Right lobe of liver (tissue), 6 donors: ENCODE data around the gene DIS3L2. TPM values are rescaled to one million over a fixed set of nuclear protein-coding genes. Genes with fewer than 3 reads are reported as not detected.

ENCODE experiments used
- ATAC-seq, 4 donors: fragments of 200-7000 bp; cut with Tn5 transposase; one replicate each; pipeline ENCODE4 v1.9.1; 2020; ENCODE audit warnings: mild to moderate bottlenecking in 4 of 4, moderate library complexity in 4 of 4
- DNase-seq, 3 donors: peaks; one replicate each; pipeline ENCODE4 v3.0.0-alpha.2; 2020
- H3K27ac ChIP-seq, 3 donors: fragments of 200-600 bp; one replicate each; pipeline ENCODE4 v1.8.0; 2022
- H3K27me3 ChIP-seq, 2 donors: fragments of 200-600 bp; one replicate each; pipeline ENCODE4 v1.8.0; 2022
- H3K36me3 ChIP-seq, 4 donors: fragments of 200-600 bp; sonication (generic) in 1 of 4; one replicate each; pipeline versions ENCODE4 v1.5.1 to v1.8.0; 2017 to 2022; ENCODE audit warnings: control low read depth in 1 of 4
- H3K4me1 ChIP-seq, 4 donors: fragments of 200-600 bp; sonication (generic) in 1 of 4; one replicate each; pipeline versions ENCODE4 v1.5.1 to v1.8.0; 2017 to 2022; ENCODE audit warnings: control low read depth in 1 of 4
- H3K4me3 ChIP-seq, 3 donors: fragments of 200-600 bp; one replicate each; pipeline ENCODE4 v1.8.0; 2022
- H3K9me3 ChIP-seq, 4 donors: fragments of 200-600 bp; sonication (generic) in 1 of 4; one replicate each; pipeline versions ENCODE4 v1.5.1 to v1.8.0; 2017 to 2022; ENCODE audit warnings: control low read depth in 1 of 4
- POLR2A ChIP-seq: fragments of 450-650 bp; IDR thresholded peaks from one replicate; pipeline ENCODE4 v1.6.1; 2017; ENCODE audit warnings: antibody characterized with exemption, mild to moderate bottlenecking
- WGBS: methylation state at CpG from one replicate; pipeline ENCODE4 v1.1.6; 2018; ENCODE audit warnings: low coverage, low lambda C conversion rate; ENCODE audit not compliant: insufficient coverage; ENCODE audit errors: missing lambda C conversion rate; 5-methylcytosine and 5-hydroxymethylcytosine counted together
- intact Hi-C, 2 donors: fragments of 100-400 bp; cut with DNase I; formaldehyde crosslinking; loops; one replicate each; pipeline versions ENCODE4 v1.11.2 to v1.14.1; 2022
- total RNA-seq, 6 experiments: library from RNA; depleted of rRNA in 2 of 6; stranded (reverse); fragments of >200 nt in 2 of 6; fragmentation: NEBNext Ultra II Directional in 3 of 6; extraction: Animal tissue kit (Norgen Biotek cat#: 25700) in 3 of 6; gene quantifications; one replicate each; pipeline versions ENCODE4 v1.1.0 to v1.2.4, GENCODE V29; 2016 to 2023
- TF ChIP-seq, protein P1 (sequence below), 4 donors: fragments of 200-600 bp in 3 of 4; fragments of 450-650 bp in 1 of 4; IDR thresholded peaks; one replicate each; pipeline versions ENCODE4 v1.5.1 to v1.8.0; 2016 to 2022; ENCODE audit warnings: antibody characterized with exemption in 4 of 4, mild to moderate bottlenecking in 2 of 4
- donor health status: DM: no; HTN: yes; CAD: no.
- donor health status: DM: no; HTN: no; CAD: no.
- donor health status: DM: no; HTN: no; CAD: no.
- donor health status: DM: no; HTN: yes; CAD: no.
- donor health status: DM: no; HTN: yes; CAD: no.

Gene DIS3L2
- total RNA-seq, 6 experiments from 2014 or later: 8.1 to 22.3 (median 16.7) TPM

DNA sequence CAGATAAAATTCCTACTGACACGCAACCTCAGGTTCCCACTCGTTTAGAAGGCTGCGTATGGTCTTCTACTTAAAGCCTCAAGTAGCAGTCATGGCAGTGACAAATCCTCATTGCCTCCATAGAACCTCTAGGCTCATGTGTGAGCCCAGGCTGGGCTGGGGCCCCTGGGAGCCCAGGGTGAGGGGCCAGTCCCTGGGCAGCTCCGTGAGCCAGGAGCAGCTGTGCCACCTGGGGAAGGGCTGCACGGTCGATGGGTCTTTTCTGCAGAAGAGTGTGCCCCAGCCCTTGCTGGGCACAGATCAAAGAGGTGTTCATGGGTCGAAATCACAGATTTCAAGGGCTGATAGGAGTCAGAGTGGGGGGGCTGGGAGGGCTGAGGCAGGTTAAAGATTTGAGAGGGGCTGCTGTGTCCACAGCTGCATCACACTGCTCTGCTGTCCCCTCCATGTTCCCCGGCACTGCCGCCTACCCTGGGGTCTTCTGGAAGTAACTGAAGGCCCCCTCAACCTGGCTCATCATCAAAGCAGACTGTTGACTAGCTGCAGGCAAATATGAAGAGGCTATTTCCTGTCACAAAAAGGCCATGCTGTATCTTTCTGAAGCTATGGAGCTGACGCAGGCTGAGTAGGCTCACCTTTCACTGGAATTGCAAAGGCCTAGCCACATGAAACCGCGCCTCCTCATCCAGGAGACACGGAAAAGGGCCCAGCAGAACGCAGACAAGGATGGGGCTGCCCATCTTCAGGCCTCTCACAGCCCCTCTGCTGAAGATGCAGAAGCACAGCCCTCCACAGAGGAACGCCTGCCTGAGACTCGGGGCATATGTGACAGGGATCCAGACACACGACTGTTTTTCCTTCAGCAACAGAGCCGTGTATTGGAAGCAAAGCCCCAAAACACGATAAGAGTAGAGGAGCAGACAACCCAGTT lies 381.4 kb downstream of the DIS3L2 start:
- H3K27me3 ChIP-seq: no peaks in the 10 kb centered on the region
- intact Hi-C loops: no loop called here
- WGBS: 83% methylated on average over 8 of the region's 19 CpGs
- no peaks in the 10 kb centered on the region for H3K4me1 ChIP-seq
- TF ChIP-seq, protein P1, sequence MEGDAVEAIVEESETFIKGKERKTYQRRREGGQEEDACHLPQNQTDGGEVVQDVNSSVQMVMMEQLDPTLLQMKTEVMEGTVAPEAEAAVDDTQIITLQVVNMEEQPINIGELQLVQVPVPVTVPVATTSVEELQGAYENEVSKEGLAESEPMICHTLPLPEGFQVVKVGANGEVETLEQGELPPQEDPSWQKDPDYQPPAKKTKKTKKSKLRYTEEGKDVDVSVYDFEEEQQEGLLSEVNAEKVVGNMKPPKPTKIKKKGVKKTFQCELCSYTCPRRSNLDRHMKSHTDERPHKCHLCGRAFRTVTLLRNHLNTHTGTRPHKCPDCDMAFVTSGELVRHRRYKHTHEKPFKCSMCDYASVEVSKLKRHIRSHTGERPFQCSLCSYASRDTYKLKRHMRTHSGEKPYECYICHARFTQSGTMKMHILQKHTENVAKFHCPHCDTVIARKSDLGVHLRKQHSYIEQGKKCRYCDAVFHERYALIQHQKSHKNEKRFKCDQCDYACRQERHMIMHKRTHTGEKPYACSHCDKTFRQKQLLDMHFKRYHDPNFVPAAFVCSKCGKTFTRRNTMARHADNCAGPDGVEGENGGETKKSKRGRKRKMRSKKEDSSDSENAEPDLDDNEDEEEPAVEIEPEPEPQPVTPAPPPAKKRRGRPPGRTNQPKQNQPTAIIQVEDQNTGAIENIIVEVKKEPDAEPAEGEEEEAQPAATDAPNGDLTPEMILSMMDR (IDR thresholded peaks at IDR 0.05): no peak
- TF ChIP-seq POLR2A: no peak
- H3K9me3 ChIP-seq: no peaks in the 10 kb centered on the region
- ATAC-seq (no peak), DNase-seq (peak in 1 of 3 donors; percentile 37)
- no peak overlapping the region for H3K27ac ChIP-seq
- no peak overlapping the region for H3K4me3 ChIP-seq
- H3K36me3 ChIP-seq: no peaks in the 10 kb centered on the region

DNA sequence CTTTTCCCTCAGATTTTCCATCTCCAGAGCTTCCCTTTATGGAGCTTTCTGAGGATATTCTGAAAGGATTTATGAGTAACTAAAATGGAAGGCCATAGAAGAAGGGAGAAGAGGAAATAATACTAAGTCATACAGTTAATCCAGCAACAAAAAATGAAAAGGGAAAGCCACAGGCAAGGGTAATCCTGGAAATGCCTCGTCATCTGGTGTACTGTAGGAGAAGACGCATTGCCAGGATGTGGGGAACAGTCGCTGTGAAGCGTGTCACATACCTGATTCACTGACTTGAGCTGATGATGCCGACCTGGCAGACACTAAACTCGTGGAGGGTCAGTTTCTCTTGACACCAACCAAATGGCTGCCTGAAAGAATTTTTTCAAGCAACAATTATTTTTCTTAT lies 382.3 kb downstream of the DIS3L2 start:
- ATAC-seq (no peak), DNase-seq (no peak)
- Histone ChIP-seq H3K27me3 (no peaks in the 10 kb centered on the region), H3K36me3 (no peaks in the 10 kb centered on the region), H3K9me3 (no peaks in the 10 kb centered on the region), H3K4me3 (no peak overlapping the region), H3K4me1 (no peaks in the 10 kb centered on the region), H3K27ac (no peak overlapping the region)
- intact Hi-C loops: no loop called here
- 65% methylated on average over 6 of the region's 6 CpGs for WGBS
- TF ChIP-seq POLR2A: no peak
- TF ChIP-seq, protein P1 (IDR thresholded peaks at IDR 0.05): no peak

DNA sequence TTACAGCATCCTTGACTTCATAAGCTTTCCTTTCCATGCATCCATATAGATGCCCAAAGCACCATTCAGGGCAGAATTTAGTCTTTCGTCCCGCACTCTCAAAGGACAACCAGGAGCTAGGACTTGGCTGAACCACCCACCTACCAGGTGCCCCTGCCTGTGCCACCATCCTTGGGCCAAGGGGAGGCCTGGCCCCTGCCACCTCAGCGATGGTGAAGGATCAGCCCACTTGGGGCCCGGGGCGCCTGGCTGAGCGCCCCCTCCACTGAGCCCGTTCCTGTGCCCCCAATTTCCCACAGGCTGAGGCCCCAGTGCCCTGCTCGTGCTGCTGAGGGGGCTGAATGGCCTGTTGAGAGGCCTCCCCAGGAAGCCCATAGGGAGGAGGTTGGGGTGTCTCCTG lies 383.7 kb downstream of the DIS3L2 start:
- TF ChIP-seq POLR2A: no peak
- TF ChIP-seq, protein P1 (IDR thresholded peaks at IDR 0.05): no peak
- peak in 1 of 4 donors; percentile 8 for ATAC-seq
- no peak overlapping the region for H3K27ac ChIP-seq
- no peaks in the 10 kb centered on the region for H3K36me3 ChIP-seq
- H3K27me3 ChIP-seq: peaks cover 0 to 10% of the 10 kb centered on the region in 2 donors
- no peaks in the 10 kb centered on the region for H3K4me1 ChIP-seq
- DNase-seq: peak in 1 of 3 donors; percentile 41
- H3K4me3 ChIP-seq: no peak overlapping the region
- H3K9me3 ChIP-seq: no peaks in the 10 kb centered on the region
- intact Hi-C loops: no loop called here
- 85% methylated on average over 2 of the region's 8 CpGs for WGBS

DNA sequence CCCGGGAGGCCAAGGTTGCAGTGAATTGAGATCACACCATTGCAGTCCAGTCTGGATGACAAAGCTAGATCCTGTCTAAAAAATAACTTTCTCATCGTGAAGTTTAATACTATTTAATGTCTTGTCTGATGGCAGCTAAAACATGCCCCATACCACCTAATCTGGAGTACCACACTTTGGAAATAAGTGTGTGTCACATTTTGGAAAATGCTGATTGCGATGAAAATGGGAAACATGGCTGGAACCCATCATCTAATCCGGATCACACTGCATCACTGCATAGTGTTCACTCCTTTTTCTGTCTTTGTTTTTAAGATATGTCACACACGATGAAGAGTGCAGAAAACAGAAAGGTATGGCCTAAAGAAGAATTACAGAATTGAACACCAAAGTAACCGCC lies 385.9 kb downstream of the DIS3L2 start:
- ATAC-seq: no peak
- Histone ChIP-seq H3K27me3 (peaks cover 0 to 24% of the 10 kb centered on the region in 2 donors), H3K36me3 (no peaks in the 10 kb centered on the region), H3K4me3 (no peak overlapping the region), H3K9me3 (no peaks in the 10 kb centered on the region), H3K4me1 (peaks cover 0 to 3% (median 0%) of the 10 kb centered on the region in 4 donors), H3K27ac (no peak overlapping the region)
- no peak for TF ChIP-seq POLR2A
- TF ChIP-seq, protein P1 (IDR thresholded peaks at IDR 0.05): no peak
- no peak for DNase-seq
- 90% methylated on average over 6 of the region's 6 CpGs for WGBS
- intact Hi-C loops: no loop called here
